HEK293 (cell line): ENCODE results near the gene STON2.

ENCODE experiments used
- CTCF ChIP-seq: fragments of 450-650 bp; formaldehyde crosslinking; IDR thresholded peaks from 2 replicates; pipeline ENCODE4 v1.5.1; 2016; ENCODE audit warnings: missing biosample characterization, missing genetic modification characterization
- TCF7L2 ChIP-seq: IDR thresholded peaks from 2 replicates; pipeline ENCODE4 v1.6.1; 2011; ENCODE audit warnings: low read depth, mild to moderate bottlenecking, inconsistent platforms, low read length, moderate library complexity, borderline replicate concordance
- YY1 ChIP-seq: fragments of 450-650 bp; formaldehyde crosslinking; IDR thresholded peaks from 2 replicates; pipeline ENCODE4 v1.5.1; 2018; ENCODE audit warnings: missing biosample characterization, missing genetic modification characterization
- ZBTB21 ChIP-seq: fragments of 450-650 bp; formaldehyde crosslinking; IDR thresholded peaks from 2 replicates; pipeline ENCODE4 v1.5.1; 2017; ENCODE audit warnings: missing biosample characterization, missing genetic modification characterization
- ZBTB8A ChIP-seq: fragments of 450-650 bp; formaldehyde crosslinking; IDR thresholded peaks from 2 replicates; pipeline ENCODE4 v1.5.1; 2016; ENCODE audit warnings: missing biosample characterization, missing genetic modification characterization
- ZNF140 ChIP-seq: fragments of 450-650 bp; formaldehyde crosslinking; IDR thresholded peaks from 2 replicates; pipeline ENCODE4 v1.5.1; 2016; ENCODE audit warnings: missing biosample characterization, missing genetic modification characterization
- ZNF184 ChIP-seq: fragments of 450-650 bp; IDR thresholded peaks from 2 replicates; pipeline ENCODE4 v1.5.1; 2018; ENCODE audit warnings: missing biosample characterization, mild to moderate bottlenecking, missing genetic modification characterization
- ZNF274 ChIP-seq, 2 experiments: fragments of 200-500 bp in 1 of 2; fragments of 450-650 bp in 1 of 2; sonication (Bioruptor generic) in 1 of 2; formaldehyde crosslinking in 1 of 2; IDR thresholded peaks; 2 replicates each; pipeline versions ENCODE4 v1.5.1 to v1.6.1; 2014 to 2016; ENCODE audit warnings: borderline replicate concordance in 1 of 2, inconsistent platforms in 1 of 2, low read length in 1 of 2, missing biosample characterization in 1 of 2, missing genetic modification characterization in 1 of 2
- ZNF416 ChIP-seq: fragments of 450-650 bp; formaldehyde crosslinking; IDR thresholded peaks from 2 replicates; pipeline ENCODE4 v1.5.1; 2016; ENCODE audit warnings: missing biosample characterization, missing genetic modification characterization
- ZNF768 ChIP-seq: fragments of 450-650 bp; formaldehyde crosslinking; IDR thresholded peaks from 2 replicates; pipeline ENCODE4 v1.5.1; 2018; ENCODE audit warnings: missing biosample characterization, mild to moderate bottlenecking, missing genetic modification characterization
- ZSCAN30 ChIP-seq: fragments of 450-650 bp; IDR thresholded peaks from 2 replicates; pipeline ENCODE4 v1.5.1; 2018; ENCODE audit warnings: missing biosample characterization, mild to moderate bottlenecking, missing genetic modification characterization, moderate library complexity

GRCh38 chr14:81366214-81366613 lies 33.9 kb downstream of the STON2 start:
- no peak for TF ChIP-seq CTCF (tag by site-specific recombination)
- no peak for TF ChIP-seq ZNF274 (IDR thresholded peaks at IDR 0.05; ENCODE audit: low read length)
- TF ChIP-seq ZNF274 (tag by site-specific recombination; IDR thresholded peaks at IDR 0.05; ENCODE audit: borderline replicate concordance) = no peak
- no peak for TF ChIP-seq ZNF416
- no peak for TF ChIP-seq ZSCAN30 (tag by site-specific recombination)
- TF ChIP-seq ZNF768 (tag by site-specific recombination) = no peak
- no peak for TF ChIP-seq ZBTB8A (tag by site-specific recombination)
- TF ChIP-seq YY1 (tag by site-specific recombination) = no peak
- TF ChIP-seq TCF7L2 = no peak
- no peak for TF ChIP-seq ZBTB21 (tag by site-specific recombination)
- TF ChIP-seq ZNF140 (tag by site-specific recombination) = no peak
- no peak for TF ChIP-seq ZNF184 (tag by site-specific recombination)
